NCI-H1092 treated with DMSO at 0.1 percent for 48 hours (cell line): ENCODE results near the gene B3GAT2.

Experiments
- DNase-seq: peaks from one replicate; lab custom pipeline; 2025; lab: John Stamatoyannopoulos, UW

The B3GAT2 gene

GRCh38 chr6:70843328-70843918, 113.4 kb downstream of the B3GAT2 start:
- no peak for DNase-seq

DNA sequence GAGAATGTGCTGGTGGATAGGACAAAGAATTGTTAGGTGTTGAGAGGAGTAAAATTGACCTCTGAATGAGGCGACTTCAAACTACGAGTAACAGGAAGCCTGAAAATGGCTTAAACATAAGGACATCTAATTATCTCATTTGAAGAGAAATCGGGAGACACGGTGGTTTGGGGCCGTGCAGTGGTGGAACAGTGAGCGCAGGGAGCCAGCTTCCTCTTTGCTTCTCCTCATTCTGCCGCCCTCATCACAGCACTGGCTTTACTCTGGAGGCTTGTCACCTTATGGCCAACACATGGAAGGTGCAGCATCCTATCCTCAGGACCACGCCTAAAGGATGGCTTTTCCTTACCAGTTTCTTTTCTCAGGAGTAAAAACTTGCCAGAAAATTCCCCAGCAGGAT, 114.3 kb downstream of the B3GAT2 start:
- no peak for DNase-seq

- DNase-seq, result no peak
Observed at GRCh38 chr6:70841112-70841511, 115.7 kb downstream of the B3GAT2 start.

- DNase-seq, result no peak
Observed at GRCh38 chr6:70839286-70840266, 117.3 kb downstream of the B3GAT2 start.

DNA sequence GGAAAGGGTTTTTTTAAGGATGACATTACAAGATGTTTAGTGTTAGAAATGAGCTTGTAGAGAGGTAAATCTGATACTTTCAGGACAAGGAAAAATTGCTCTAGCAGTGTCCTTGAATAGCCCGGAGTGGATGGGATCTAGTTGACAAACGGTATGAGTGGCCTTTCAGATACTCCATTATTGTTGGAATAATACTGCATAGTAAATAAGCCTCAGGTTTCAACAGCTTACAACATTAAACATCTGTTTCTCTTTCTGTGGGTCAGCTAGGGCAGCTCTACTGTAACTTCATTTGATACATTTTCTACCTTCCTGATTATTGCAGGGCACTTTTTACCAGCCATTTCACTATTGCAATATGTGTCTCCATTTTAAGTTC, 118.0 kb downstream of the B3GAT2 start:
- peak; percentile 61 for DNase-seq

GRCh38 chr6:70834520-70834919, 122.3 kb downstream of the B3GAT2 start:
- DNase-seq, result no peak

- DNase-seq, result no peak
Observed at GRCh38 chr6:70831427-70831826, 125.4 kb downstream of the B3GAT2 start.

GRCh38 chr6:70823651-70824050, 133.2 kb downstream of the B3GAT2 start:
- no peak for DNase-seq

GRCh38 chr6:70821751-70822150, 135.1 kb downstream of the B3GAT2 start:
- DNase-seq, result no peak

DNA sequence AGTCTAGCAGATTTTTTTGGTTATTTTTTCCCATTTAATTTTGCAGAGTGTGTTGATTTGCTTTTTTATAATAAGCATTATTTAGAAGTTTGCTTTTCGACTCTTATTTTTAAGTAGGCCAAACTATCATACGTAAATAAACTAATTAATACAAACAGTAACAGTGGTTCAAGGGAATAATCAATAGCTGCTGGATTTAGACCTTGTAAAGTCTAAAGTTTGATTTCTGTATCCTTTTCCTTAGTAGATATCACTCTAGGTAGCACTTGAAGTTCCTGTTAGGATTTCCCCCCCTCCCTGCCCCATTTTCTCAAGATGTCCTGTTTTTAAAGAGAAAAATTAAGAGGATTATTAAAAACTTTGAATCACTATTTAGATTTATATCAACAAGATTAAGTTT, 136.1 kb downstream of the B3GAT2 start:
- no peak for DNase-seq

GRCh38 chr6:70819646-70820045, 137.2 kb downstream of the B3GAT2 start:
- no peak for DNase-seq

DNA sequence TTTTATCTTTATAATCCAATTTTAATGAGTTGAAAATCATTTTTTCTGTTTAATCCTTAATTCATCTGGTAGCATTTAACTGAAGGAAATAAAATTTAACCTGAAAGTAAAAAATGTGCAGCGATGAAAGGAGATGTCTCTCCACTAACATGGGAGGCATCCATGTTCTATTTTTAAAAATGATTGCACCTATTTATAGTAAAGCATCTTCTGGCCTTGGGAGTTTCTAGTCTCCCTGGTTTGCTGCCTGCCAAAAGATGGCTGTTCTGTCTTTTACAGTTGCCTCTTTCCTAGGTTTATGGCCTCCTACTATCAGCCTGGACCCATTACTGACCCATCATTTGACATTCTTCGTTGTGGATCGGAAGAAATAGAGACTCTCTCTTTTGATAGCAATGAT, 143.0 kb downstream of the B3GAT2 start:
- DNase-seq, result no peak

DNA sequence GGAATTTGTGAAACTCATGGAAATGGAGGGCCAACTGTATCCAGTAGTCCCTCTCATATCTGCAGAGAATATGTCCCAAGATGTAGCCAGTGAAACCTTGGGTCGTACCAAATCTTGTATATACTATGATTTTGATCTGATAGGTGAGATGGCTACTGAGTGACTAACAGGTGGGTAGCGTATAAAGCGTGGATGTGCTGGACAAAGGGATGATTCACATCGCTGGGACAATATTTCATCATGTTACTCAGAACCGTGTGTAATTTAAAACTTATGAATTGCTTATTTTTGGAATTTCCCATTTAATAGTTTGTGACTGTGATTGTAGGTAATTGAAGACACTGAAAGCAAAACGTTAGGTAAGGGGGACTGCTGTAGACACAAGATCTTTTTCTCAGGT, 145.1 kb downstream of the B3GAT2 start:
- DNase-seq, result no peak
